Adrenal gland (tissue), 5 donors: ENCODE results near the gene DMPK.

Source experiments
- POLR2A ChIP-seq, 2 donors: fragments of 450-650 bp; IDR thresholded peaks; one replicate each; pipeline ENCODE4 v1.6.1; 2017; ENCODE audit warnings: antibody characterized with exemption in 2 of 2, mild to moderate bottlenecking in 2 of 2, moderate library complexity in 1 of 2
- TF ChIP-seq, protein P1 (sequence below), 6 experiments: fragments of 450-650 bp in 4 of 6; fragments of 200-600 bp in 2 of 6; sonication (generic) in 1 of 6; IDR thresholded peaks; 1 replicate in 5 of 6; 2 replicates in 1 of 6; pipeline versions ENCODE4 v1.5.1 to v1.8.0; 2016 to 2021; ENCODE audit warnings: antibody characterized with exemption in 6 of 6, mild to moderate bottlenecking in 2 of 6, moderate library complexity in 1 of 6
- donor health status: DM: no; HTN: no; CAD: no.

- TF ChIP-seq POLR2A (IDR thresholded peaks at IDR 0.05): no peak
- TF ChIP-seq, protein P1, sequence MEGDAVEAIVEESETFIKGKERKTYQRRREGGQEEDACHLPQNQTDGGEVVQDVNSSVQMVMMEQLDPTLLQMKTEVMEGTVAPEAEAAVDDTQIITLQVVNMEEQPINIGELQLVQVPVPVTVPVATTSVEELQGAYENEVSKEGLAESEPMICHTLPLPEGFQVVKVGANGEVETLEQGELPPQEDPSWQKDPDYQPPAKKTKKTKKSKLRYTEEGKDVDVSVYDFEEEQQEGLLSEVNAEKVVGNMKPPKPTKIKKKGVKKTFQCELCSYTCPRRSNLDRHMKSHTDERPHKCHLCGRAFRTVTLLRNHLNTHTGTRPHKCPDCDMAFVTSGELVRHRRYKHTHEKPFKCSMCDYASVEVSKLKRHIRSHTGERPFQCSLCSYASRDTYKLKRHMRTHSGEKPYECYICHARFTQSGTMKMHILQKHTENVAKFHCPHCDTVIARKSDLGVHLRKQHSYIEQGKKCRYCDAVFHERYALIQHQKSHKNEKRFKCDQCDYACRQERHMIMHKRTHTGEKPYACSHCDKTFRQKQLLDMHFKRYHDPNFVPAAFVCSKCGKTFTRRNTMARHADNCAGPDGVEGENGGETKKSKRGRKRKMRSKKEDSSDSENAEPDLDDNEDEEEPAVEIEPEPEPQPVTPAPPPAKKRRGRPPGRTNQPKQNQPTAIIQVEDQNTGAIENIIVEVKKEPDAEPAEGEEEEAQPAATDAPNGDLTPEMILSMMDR (IDR thresholded peaks at IDR 0.05): no peak
Measured at GRCh38 chr19:45733160-45733810, 49.0 kb downstream of the DMPK start, which contains the start of gene MEIOSIN.
